Uterus (tissue), 2 donors: Measurements from ENCODE around the gene CASR.
"Not testable (repeated sequence)": the region's sequence is repeated elsewhere in the genome, so short reads cannot be mapped to it uniquely, and the experiment has no call there.

Experiments used
- POLR2A ChIP-seq, 2 donors: fragments of 450-650 bp; IDR thresholded peaks; one replicate each; pipeline ENCODE4 v1.6.1; 2016; ENCODE audit warnings: antibody characterized with exemption in 2 of 2, mild to moderate bottlenecking in 1 of 2, moderate library complexity in 1 of 2
- TF ChIP-seq, protein P1 (sequence below), 4 experiments: fragments of 200-600 bp in 2 of 4; fragments of 450-650 bp in 2 of 4; sonication (generic) in 2 of 4; IDR thresholded peaks; one replicate each; pipeline ENCODE4 v1.5.1; 2016 to 2019; ENCODE audit warnings: antibody characterized with exemption in 4 of 4, mild to moderate bottlenecking in 2 of 4, moderate library complexity in 1 of 4

DNA sequence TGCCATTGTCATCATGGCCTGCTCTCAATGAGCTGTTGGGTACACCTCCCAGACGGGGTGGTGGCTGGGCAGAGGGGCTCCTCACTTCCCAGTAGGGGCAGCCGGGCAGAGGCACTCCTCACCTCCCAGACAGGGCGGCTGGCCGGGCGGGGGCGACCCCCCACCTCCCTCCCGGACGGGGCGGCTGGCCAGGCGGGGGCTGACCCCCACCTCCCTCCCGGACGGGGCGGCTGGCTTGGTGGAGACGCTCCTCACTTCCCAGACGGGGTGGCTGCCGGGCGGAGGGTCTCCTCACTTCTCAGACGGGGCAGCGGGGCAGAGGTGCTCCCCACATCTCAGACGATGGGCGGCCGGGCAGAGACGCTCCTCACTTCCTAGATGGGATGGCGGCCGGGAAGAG is 18.0 kb downstream of the CASR start:
- TF ChIP-seq, protein P1, sequence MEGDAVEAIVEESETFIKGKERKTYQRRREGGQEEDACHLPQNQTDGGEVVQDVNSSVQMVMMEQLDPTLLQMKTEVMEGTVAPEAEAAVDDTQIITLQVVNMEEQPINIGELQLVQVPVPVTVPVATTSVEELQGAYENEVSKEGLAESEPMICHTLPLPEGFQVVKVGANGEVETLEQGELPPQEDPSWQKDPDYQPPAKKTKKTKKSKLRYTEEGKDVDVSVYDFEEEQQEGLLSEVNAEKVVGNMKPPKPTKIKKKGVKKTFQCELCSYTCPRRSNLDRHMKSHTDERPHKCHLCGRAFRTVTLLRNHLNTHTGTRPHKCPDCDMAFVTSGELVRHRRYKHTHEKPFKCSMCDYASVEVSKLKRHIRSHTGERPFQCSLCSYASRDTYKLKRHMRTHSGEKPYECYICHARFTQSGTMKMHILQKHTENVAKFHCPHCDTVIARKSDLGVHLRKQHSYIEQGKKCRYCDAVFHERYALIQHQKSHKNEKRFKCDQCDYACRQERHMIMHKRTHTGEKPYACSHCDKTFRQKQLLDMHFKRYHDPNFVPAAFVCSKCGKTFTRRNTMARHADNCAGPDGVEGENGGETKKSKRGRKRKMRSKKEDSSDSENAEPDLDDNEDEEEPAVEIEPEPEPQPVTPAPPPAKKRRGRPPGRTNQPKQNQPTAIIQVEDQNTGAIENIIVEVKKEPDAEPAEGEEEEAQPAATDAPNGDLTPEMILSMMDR (IDR thresholded peaks at IDR 0.05), result not testable (repeated sequence)
- not testable (repeated sequence) for TF ChIP-seq POLR2A (IDR thresholded peaks at IDR 0.05)
